Measurements from ENCODE around the gene TMEM132D.
A peak's percentile ranks its signal among the peaks of the same experiment; 100 is the strongest.

Gene TMEM132D

DNA sequence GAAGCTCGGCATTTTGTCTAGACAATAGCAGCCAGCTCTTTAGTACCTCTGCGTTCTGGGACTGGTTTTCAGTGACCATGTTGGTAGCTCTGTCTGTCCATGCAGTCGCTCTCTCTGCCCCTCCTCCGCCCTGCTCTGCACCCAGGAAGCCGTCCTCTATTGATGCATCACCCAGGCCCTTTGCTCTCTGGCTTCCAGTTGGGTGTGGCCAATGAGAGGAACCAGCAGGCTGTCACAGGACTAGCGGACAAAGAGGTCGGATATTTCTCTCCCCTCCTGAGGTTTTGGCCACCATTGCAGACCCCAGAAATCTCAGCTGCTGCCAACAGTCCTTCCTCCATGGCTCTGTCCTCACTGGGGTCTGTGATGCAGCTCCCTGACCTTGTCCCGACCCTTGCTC lies 180.6 kb downstream of the TMEM132D start:
- DNase-seq = no peak

- DNase-seq = no peak
Observed at GRCh38 chr12:129720618-129721017, 183.2 kb downstream of the TMEM132D start.

DNA sequence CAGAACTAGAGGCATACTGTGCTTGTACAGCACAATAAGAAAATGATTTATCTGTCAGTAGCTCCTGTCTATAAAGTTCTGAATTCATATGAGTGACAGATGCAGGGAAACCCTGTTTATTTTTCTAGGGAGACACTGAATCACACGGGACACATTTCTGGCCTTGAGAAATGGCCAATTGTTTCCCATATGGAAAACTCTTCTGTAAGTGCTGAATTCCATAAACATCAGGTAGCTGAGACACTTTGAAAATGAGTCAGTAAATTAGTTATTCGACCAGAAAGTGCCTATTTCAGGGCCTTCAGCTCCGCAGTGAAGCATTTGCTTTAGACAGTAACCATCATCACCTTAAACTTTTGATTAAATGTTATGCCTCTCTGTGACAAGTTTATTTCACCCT lies 184.4 kb downstream of the TMEM132D start:
- no peak for DNase-seq

- DNase-seq = no peak
Observed at GRCh38 chr12:129717438-129717837, 186.4 kb downstream of the TMEM132D start.

GRCh38 chr12:129716825-129717224 lies 187.0 kb downstream of the TMEM132D start:
- no peak for DNase-seq

DNA sequence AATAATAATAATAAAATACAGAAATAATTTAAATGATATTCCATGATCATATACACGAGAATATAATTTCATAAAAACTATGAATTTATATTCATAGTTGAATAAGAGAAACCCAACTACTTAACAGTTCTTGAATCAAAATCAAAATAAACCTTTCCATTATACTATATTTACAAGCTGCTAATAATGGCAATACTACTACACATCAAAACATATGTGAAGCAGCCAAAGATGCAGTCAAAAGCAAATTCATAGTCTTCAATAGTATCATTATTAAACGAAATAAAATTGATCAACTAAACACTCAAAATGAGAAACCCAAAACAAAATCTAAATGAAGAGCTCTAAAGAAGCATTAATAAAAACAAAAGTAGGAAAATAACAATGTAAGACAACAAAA lies 197.1 kb downstream of the TMEM132D start:
- DNase-seq = no peak

DNA sequence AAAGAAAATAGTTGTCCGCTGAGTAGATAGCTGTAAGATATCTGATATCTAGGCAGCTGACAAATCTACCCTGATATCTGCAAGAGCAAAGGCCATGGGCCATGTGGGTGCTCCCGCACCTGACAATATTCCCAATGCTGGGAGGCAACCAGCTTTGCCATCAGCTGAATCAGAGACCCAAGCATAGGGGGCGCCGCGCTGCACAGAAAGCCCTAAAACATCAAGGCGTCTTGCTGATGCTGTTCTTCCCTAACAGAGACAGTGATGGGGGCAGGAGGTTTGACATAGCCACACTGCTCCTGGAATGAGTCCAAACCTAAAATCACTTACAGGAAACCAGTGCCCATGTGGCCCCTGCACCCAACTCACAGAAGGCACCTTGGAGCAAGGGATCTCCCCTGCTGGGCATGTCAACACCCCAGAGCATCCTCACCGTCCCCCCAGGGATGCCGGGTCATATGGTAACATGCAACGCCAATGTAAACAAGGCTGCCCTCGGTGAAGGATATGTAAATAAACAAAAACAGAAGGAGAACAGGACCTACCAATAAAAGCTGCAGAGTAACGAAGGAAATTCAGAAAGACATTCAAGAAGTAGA lies 199.5 kb downstream of the TMEM132D start:
- DNase-seq = no peak

GRCh38 chr12:129701631-129702101 lies 202.2 kb downstream of the TMEM132D start:
- no peak for DNase-seq

GRCh38 chr12:129700036-129700435 lies 203.8 kb downstream of the TMEM132D start:
- DNase-seq = no peak

- no peak for DNase-seq
Observed at GRCh38 chr12:129696926-129697325, 206.9 kb downstream of the TMEM132D start.

GRCh38 chr12:129696405-129696804 lies 207.4 kb downstream of the TMEM132D start:
- no peak for DNase-seq

DNA sequence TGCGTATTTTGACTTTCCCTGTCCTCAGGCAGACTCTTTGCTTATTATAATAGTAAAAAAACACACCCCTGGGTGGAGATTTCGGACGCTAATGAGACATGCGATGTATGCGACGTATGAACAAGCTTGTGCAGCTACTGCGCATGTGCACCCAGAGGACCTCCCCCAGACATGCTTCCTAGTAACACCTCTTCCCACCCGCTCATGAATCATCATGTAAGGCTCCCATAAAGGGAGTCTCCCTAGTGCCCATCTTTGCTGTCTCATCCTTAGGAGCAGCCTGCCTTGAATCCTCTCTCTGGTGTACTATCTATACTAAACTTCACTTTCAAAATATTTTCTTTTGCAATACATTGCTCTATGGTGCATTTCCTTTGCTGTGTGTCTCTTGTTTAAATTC lies 210.1 kb downstream of the TMEM132D start:
- no peak for DNase-seq

GRCh38 chr12:129687731-129688130 lies 216.1 kb downstream of the TMEM132D start:
- DNase-seq = no peak

DNA sequence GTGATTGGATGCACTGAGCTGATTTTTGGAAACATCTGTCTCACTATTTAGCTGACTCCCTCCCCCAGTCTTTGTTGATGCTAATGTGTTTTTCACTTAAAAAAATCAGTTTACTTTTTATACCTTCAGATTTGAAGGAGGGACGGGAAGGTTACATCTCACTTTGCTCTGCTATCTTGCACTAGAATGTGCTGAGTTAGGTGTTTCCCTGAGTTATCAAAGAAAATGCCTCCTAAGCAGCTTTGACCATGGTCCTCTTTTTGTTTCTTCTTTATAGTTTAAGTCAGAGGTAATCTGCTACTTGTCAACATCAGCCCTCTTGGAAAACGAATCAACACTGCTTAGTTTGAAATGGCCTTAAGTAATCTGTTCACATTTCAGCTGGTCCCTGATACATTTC lies 222.0 kb downstream of the TMEM132D start:
- no peak for DNase-seq

GRCh38 chr12:129681151-129681550 lies 222.7 kb downstream of the TMEM132D start:
- DNase-seq = no peak

DNA sequence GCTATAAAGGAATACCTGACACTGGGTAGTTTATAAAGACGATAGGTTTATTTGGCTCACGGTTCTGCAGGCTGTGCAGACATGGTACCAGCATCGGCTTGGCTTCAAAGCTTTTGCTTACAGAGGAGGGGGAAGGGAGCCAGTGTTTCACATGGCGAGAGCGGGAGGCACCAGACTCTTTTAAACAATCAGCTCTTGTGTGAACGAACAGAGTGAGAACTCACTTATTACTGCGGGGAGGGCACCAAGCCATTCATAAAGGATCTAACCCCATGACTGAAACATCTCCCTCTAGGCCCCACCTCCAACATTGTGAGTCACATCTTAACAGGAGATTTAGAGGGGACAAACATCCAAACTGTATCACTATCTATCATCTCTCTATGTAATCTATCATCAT lies 227.4 kb downstream of the TMEM132D start:
- DNase-seq = peak in 11 of 14 donors; percentile 1 to 71 (median 24)

- DNase-seq = no peak
Observed at GRCh38 chr12:129675947-129676346, 227.9 kb downstream of the TMEM132D start.

DNA sequence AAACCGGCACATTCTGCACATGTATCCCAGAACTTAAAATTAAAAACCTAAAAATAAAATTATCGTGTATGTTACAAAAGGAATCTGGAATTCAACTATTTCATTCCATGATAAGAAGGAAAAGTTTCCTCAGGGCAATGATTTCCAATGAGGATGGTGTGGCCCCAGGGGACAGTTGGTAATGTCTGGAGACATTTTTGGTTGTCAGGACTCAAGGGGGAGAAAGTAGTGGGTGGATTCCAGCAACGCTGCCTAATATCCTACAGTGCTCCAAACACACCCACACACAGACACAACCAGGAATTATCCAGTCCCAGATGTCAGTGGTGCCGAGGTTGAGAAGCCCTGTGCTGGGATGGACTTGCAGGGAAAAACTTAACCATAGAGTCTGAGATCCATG lies 228.3 kb downstream of the TMEM132D start:
- DNase-seq = no peak

DNA sequence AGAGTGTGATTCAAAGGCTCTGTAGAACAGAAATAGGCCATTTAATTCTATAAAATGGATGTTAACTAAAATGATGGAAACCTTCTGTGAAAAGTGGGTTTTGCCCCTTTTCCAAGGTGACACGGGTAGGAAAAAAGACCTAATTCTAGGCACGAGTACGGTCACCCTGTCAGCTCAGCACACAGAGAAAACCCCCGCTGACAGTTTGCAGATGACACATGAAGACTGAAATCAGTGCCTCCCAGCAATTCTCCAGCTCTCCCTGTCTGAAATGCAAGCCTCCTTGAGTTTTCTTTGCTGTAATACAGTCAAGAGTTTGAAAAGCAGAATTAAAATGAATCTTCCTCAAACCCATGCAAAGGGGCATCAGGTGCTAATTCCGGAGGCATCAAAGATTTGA lies 230.0 kb downstream of the TMEM132D start:
- DNase-seq = no peak

- DNase-seq = no peak
Observed at GRCh38 chr12:129672110-129672509, 231.7 kb downstream of the TMEM132D start.

DNA sequence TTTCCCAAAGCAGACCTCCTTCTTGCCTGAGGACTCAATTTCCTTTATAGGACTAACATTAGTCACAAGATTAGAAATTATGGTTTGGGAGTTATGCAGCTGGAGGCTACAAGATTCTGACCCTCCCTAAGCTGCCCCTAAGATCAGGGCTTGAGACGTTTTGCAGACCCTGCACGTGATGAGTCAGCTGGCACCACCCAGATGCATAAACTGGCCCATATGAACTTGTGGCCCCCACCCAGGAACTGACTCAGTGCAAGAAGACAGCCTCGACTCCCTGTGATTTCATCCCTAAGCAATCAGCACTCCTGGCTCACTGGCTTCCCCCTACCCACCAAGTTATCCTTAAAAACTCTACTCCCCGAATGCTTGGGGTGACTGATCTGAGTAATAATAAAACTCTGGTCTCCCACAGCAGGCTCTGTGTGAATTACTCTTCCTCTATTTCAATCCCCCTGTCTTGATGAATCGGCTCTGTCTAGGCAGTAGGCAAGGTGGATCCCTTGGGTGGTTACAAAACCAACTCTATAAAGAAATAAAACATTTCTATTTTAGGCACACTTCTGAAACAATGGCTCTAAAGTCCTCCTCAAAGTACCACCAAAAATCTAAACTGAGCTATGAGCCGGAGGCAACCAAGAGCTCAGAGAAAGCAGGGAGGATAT lies 233.4 kb downstream of the TMEM132D start:
- no peak for DNase-seq

DNA sequence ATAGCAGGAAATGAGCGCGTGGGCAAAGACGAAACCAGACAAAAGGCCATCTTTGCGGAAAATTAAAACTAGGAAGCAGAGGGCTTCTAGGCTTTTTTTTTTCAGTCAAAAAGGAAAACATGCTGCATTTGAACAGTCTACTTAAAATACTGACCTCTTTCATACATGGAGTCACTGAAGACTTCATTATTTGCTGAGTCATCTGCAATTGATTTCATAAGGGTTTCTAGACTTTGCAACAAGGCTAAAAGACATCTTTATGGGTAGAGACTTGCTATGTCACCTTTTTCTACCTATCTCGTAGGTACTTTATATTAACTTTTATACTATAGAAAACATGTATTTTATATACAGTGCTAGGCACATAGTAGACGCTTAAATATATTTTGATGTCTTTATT lies 238.4 kb downstream of the TMEM132D start:
- DNase-seq = no peak

GRCh38 chr12:129662234-129662633 lies 241.6 kb downstream of the TMEM132D start:
- no peak for DNase-seq

- DNase-seq = no peak
Observed at GRCh38 chr12:129660946-129661345, 242.9 kb downstream of the TMEM132D start.
